ENCODE measurements around the gene EPHX1.
A peak's percentile ranks its signal among the peaks of the same experiment; 100 is the strongest.

The EPHX1 gene

GRCh38 chr1:225868631-225869330 is 58.9 kb downstream of the EPHX1 start:
- no CpG with 5 or more reads among the region's 8 CpGs for WGBS, 2 donors (ENCODE audit: extremely low coverage in 2 of 2, insufficient read length in 2 of 2, insufficient replicate concordance in 1 of 2)
- H3K9ac ChIP-seq (ENCODE audit: low read depth, low read length, poor library complexity) = no peak overlapping the region
- H3K4me3 ChIP-seq (ENCODE audit: low read length in 2 of 2) = no peak overlapping the region
- no peaks in the 10 kb centered on the region for H3K79me1 ChIP-seq (ENCODE audit: low read depth, low read length)
- peaks cover 0 to 56% of the 10 kb centered on the region in 2 donors for H3K36me3 ChIP-seq (replicated peaks in 1 of 2; ENCODE audit: control insufficient read depth in 2 of 2, insufficient read depth in 2 of 2, low read length in 2 of 2)
- no peak overlapping the region for H2AK5ac ChIP-seq (ENCODE audit: low read depth, low read length)
- H3K23ac ChIP-seq (ENCODE audit: low read depth, low read length, poor library complexity) = no peak overlapping the region
- no peak overlapping the region for H2BK120ac ChIP-seq (ENCODE audit: low read depth, low read length)
- peak overlapping the region; percentile 10 for H3K14ac ChIP-seq (ENCODE audit: low read length)
- H2AFZ ChIP-seq (ENCODE audit: low read length) = no peak overlapping the region
- no peak overlapping the region for H4K8ac ChIP-seq (ENCODE audit: low read depth, low read length)
- no peak overlapping the region for H3K18ac ChIP-seq (ENCODE audit: low read length)
- no peak overlapping the region for H2BK5ac ChIP-seq (ENCODE audit: low read length)
- H3K4ac ChIP-seq (ENCODE audit: low read length) = no peak overlapping the region
- no peak overlapping the region for H3K27ac ChIP-seq (replicated peaks; ENCODE audit: low read length)
- no peaks in the 10 kb centered on the region for H3K27me3 ChIP-seq (ENCODE audit: control insufficient read depth in 3 of 3, insufficient read depth in 3 of 3, low read depth in 1 of 3, low read length in 3 of 3)
- no peak for DNase-seq (ENCODE audit: low spot score)
- no peaks in the 10 kb centered on the region for H3K9me3 ChIP-seq (replicated peaks in 1 of 2; ENCODE audit: control insufficient read depth in 2 of 2, insufficient read depth in 1 of 2, low read depth in 1 of 2, low read length in 2 of 2)
- H3K4me1 ChIP-seq (ENCODE audit: control insufficient read depth in 2 of 2, insufficient read depth in 1 of 2, low read depth in 1 of 2, low read length in 2 of 2) = no peaks in the 10 kb centered on the region
- no peak overlapping the region for H4K91ac ChIP-seq (ENCODE audit: low read depth, low read length, poor library complexity)
- H2BK12ac ChIP-seq (ENCODE audit: low read length) = no peak overlapping the region
- H2BK15ac ChIP-seq (ENCODE audit: low read length) = no peak overlapping the region
- no peak overlapping the region for H3K4me2 ChIP-seq (ENCODE audit: insufficient read depth, low read length, poor library complexity, severe bottlenecking)

GRCh38 chr1:225870911-225871310 is 61.0 kb downstream of the EPHX1 start:
- no peaks in the 10 kb centered on the region for H3K9me3 ChIP-seq (replicated peaks in 1 of 2; ENCODE audit: control insufficient read depth in 2 of 2, insufficient read depth in 1 of 2, low read depth in 1 of 2, low read length in 2 of 2)
- H3K23ac ChIP-seq (ENCODE audit: low read depth, low read length, poor library complexity) = no peak overlapping the region
- no peak overlapping the region for H3K4ac ChIP-seq (ENCODE audit: low read length)
- H2AFZ ChIP-seq (ENCODE audit: low read length) = no peak overlapping the region
- H4K8ac ChIP-seq (ENCODE audit: low read depth, low read length) = no peak overlapping the region
- no peak overlapping the region for H3K18ac ChIP-seq (ENCODE audit: low read length)
- no peak overlapping the region for H2AK5ac ChIP-seq (ENCODE audit: low read depth, low read length)
- no peaks in the 10 kb centered on the region for H3K4me1 ChIP-seq (ENCODE audit: control insufficient read depth in 2 of 2, insufficient read depth in 1 of 2, low read depth in 1 of 2, low read length in 2 of 2)
- H2BK5ac ChIP-seq (ENCODE audit: low read length) = no peak overlapping the region
- H3K27ac ChIP-seq (replicated peaks; ENCODE audit: low read length) = no peak overlapping the region
- H3K4me2 ChIP-seq (ENCODE audit: insufficient read depth, low read length, poor library complexity, severe bottlenecking) = no peak overlapping the region
- no peaks in the 10 kb centered on the region for H3K27me3 ChIP-seq (ENCODE audit: control insufficient read depth in 3 of 3, insufficient read depth in 3 of 3, low read depth in 1 of 3, low read length in 3 of 3)
- no peak overlapping the region for H2BK120ac ChIP-seq (ENCODE audit: low read depth, low read length)
- H2BK12ac ChIP-seq (ENCODE audit: low read length) = no peak overlapping the region
- no peak overlapping the region for H4K91ac ChIP-seq (ENCODE audit: low read depth, low read length, poor library complexity)
- no peak overlapping the region for H3K4me3 ChIP-seq (ENCODE audit: low read length in 2 of 2)
- H3K79me1 ChIP-seq (ENCODE audit: low read depth, low read length) = no peaks in the 10 kb centered on the region
- H3K36me3 ChIP-seq (replicated peaks in 1 of 2; ENCODE audit: control insufficient read depth in 2 of 2, insufficient read depth in 2 of 2, low read length in 2 of 2) = peaks cover 0 to 43% of the 10 kb centered on the region in 2 donors
- no CpG with 5 or more reads among the region's 3 CpGs for WGBS, 2 donors (ENCODE audit: extremely low coverage in 2 of 2, insufficient read length in 2 of 2, insufficient replicate concordance in 1 of 2)
- no peak overlapping the region for H3K9ac ChIP-seq (ENCODE audit: low read depth, low read length, poor library complexity)
- no peak for DNase-seq (ENCODE audit: low spot score)
- no peak overlapping the region for H2BK15ac ChIP-seq (ENCODE audit: low read length)
- no peak overlapping the region for H3K14ac ChIP-seq (ENCODE audit: low read length)

- no peak overlapping the region for H2BK12ac ChIP-seq (ENCODE audit: low read length)
- H2BK120ac ChIP-seq (ENCODE audit: low read depth, low read length) = no peak overlapping the region
- H3K4me1 ChIP-seq (ENCODE audit: control insufficient read depth in 2 of 2, insufficient read depth in 1 of 2, low read depth in 1 of 2, low read length in 2 of 2) = no peaks in the 10 kb centered on the region
- no peak overlapping the region for H3K4me3 ChIP-seq (ENCODE audit: low read length in 2 of 2)
- WGBS, 2 donors (ENCODE audit: extremely low coverage in 2 of 2, insufficient read length in 2 of 2, insufficient replicate concordance in 1 of 2) = no CpG with 5 or more reads among the region's 11 CpGs
- H3K9me3 ChIP-seq (replicated peaks in 1 of 2; ENCODE audit: control insufficient read depth in 2 of 2, insufficient read depth in 1 of 2, low read depth in 1 of 2, low read length in 2 of 2) = no peaks in the 10 kb centered on the region
- H3K79me1 ChIP-seq (ENCODE audit: low read depth, low read length) = no peaks in the 10 kb centered on the region
- no peaks in the 10 kb centered on the region for H3K27me3 ChIP-seq (ENCODE audit: control insufficient read depth in 3 of 3, insufficient read depth in 3 of 3, low read depth in 1 of 3, low read length in 3 of 3)
- no peak overlapping the region for H2BK15ac ChIP-seq (ENCODE audit: low read length)
- H3K9ac ChIP-seq (ENCODE audit: low read depth, low read length, poor library complexity) = no peak overlapping the region
- peaks cover 0 to 42% of the 10 kb centered on the region in 2 donors for H3K36me3 ChIP-seq (replicated peaks in 1 of 2; ENCODE audit: control insufficient read depth in 2 of 2, insufficient read depth in 2 of 2, low read length in 2 of 2)
- no peak overlapping the region for H2BK5ac ChIP-seq (ENCODE audit: low read length)
- no peak overlapping the region for H3K23ac ChIP-seq (ENCODE audit: low read depth, low read length, poor library complexity)
- H2AK5ac ChIP-seq (ENCODE audit: low read depth, low read length) = no peak overlapping the region
- no peak overlapping the region for H4K8ac ChIP-seq (ENCODE audit: low read depth, low read length)
- no peak overlapping the region for H3K14ac ChIP-seq (ENCODE audit: low read length)
- no peak overlapping the region for H3K18ac ChIP-seq (ENCODE audit: low read length)
- H3K27ac ChIP-seq (replicated peaks; ENCODE audit: low read length) = no peak overlapping the region
- DNase-seq (ENCODE audit: low spot score) = no peak
- H3K4me2 ChIP-seq (ENCODE audit: insufficient read depth, low read length, poor library complexity, severe bottlenecking) = no peak overlapping the region
- no peak overlapping the region for H2AFZ ChIP-seq (ENCODE audit: low read length)
- no peak overlapping the region for H4K91ac ChIP-seq (ENCODE audit: low read depth, low read length, poor library complexity)
- H3K4ac ChIP-seq (ENCODE audit: low read length) = no peak overlapping the region
These were observed 61.6 kb downstream of the EPHX1 start for GRCh38 chr1:225871359-225872074.

GRCh38 chr1:225872075-225872430 is 62.1 kb downstream of the EPHX1 start:
- WGBS, 2 donors (ENCODE audit: extremely low coverage in 2 of 2, insufficient read length in 2 of 2, insufficient replicate concordance in 1 of 2) = no CpG with 5 or more reads among the region's 3 CpGs
- no peak overlapping the region for H3K4ac ChIP-seq (ENCODE audit: low read length)

More at GRCh38 chr1:225872075-225872430, 62.1 kb downstream of the EPHX1 start:
- no peak overlapping the region for H3K23ac ChIP-seq (ENCODE audit: low read depth, low read length, poor library complexity)
- no peak overlapping the region for H3K9ac ChIP-seq (ENCODE audit: low read depth, low read length, poor library complexity)
- H2BK120ac ChIP-seq (ENCODE audit: low read depth, low read length) = no peak overlapping the region
- H3K14ac ChIP-seq (ENCODE audit: low read length) = no peak overlapping the region
- no peak overlapping the region for H2BK5ac ChIP-seq (ENCODE audit: low read length)
- H3K79me1 ChIP-seq (ENCODE audit: low read depth, low read length) = no peaks in the 10 kb centered on the region
- no peak overlapping the region for H2BK15ac ChIP-seq (ENCODE audit: low read length)
- no peak overlapping the region for H3K4me2 ChIP-seq (ENCODE audit: insufficient read depth, low read length, poor library complexity, severe bottlenecking)
- no peak overlapping the region for H2AK5ac ChIP-seq (ENCODE audit: low read depth, low read length)
- H2BK12ac ChIP-seq (ENCODE audit: low read length) = no peak overlapping the region
- H3K4me1 ChIP-seq (ENCODE audit: control insufficient read depth in 2 of 2, insufficient read depth in 1 of 2, low read depth in 1 of 2, low read length in 2 of 2) = no peaks in the 10 kb centered on the region
- no peak overlapping the region for H3K27ac ChIP-seq (replicated peaks; ENCODE audit: low read length)
- DNase-seq (ENCODE audit: low spot score) = no peak
- no peak overlapping the region for H4K8ac ChIP-seq (ENCODE audit: low read depth, low read length)
- no peak overlapping the region for H3K4me3 ChIP-seq (ENCODE audit: low read length in 2 of 2)
- H3K9me3 ChIP-seq (replicated peaks in 1 of 2; ENCODE audit: control insufficient read depth in 2 of 2, insufficient read depth in 1 of 2, low read depth in 1 of 2, low read length in 2 of 2) = no peaks in the 10 kb centered on the region
- H3K27me3 ChIP-seq (ENCODE audit: control insufficient read depth in 3 of 3, insufficient read depth in 3 of 3, low read depth in 1 of 3, low read length in 3 of 3) = no peaks in the 10 kb centered on the region
- no peak overlapping the region for H2AFZ ChIP-seq (ENCODE audit: low read length)
- H3K18ac ChIP-seq (ENCODE audit: low read length) = no peak overlapping the region
- H3K36me3 ChIP-seq (replicated peaks in 1 of 2; ENCODE audit: control insufficient read depth in 2 of 2, insufficient read depth in 2 of 2, low read length in 2 of 2) = peaks cover 0 to 46% of the 10 kb centered on the region in 2 donors
- H4K91ac ChIP-seq (ENCODE audit: low read depth, low read length, poor library complexity) = no peak overlapping the region

Measured in neuronal stem cell (in vitro differentiated cells).